HepG2 (cell line): Measurements from ENCODE around the gene PLA2G4C. TPM values are rescaled to one million over a fixed set of nuclear protein-coding genes. Genes with fewer than 3 reads are reported as not detected.
A peak's percentile ranks its signal among the peaks of the same experiment; 100 is the strongest.

Source experiments
- ATAC-seq: fragments of 200-7000 bp; cut with Tn5 transposase; 3 replicates; pipeline ENCODE4 v1.9.1; 2020; ENCODE audit warnings: mild to moderate bottlenecking, moderate library complexity
- BruUV-seq: library from RNA; stranded (reverse); fragments of 400-500 nt; replicated peaks from 2 replicates; lab custom pipeline; 2021; lab: Mats Ljungman, UMichigan
- CTCF ChIA-PET: fragments of 300-600 bp; formaldehyde crosslinking; extraction: SDS; loops from one replicate; lab custom pipeline; 2021; ENCODE audit warnings: low total read pairs, inconsistent platforms, low intra/inter-chr PET ratio; lab: Yijun Ruan, JAX
- POLR2A ChIA-PET: fragments of 350-600 bp; sonication (Branson Sonifier 250); formaldehyde crosslinking; loops from one replicate; lab custom pipeline; 2020; ENCODE audit warnings: antibody characterized with exemption, inconsistent platforms; lab: Yijun Ruan, JAX
- DNase-seq: peaks from one replicate; pipeline ENCODE4 v3.0.0-alpha.2; 2015; ENCODE audit warnings: low spot score
- FAIRE-seq: peaks from 3 replicates; lab custom pipeline; 2011; peaks lifted over from hg19 to GRCh38; lab: Jason Lieb, UNC
- H2AFZ ChIP-seq: one replicate; pipeline ENCODE4 v1.6.1; 2011; ENCODE audit warnings: low read length, inconsistent platforms
- H3K27ac ChIP-seq: fragments of 300-600 bp; 3 replicates; pipeline ENCODE4 v1.8.0; 2011; ENCODE audit warnings: mixed run types, mild to moderate bottlenecking, mixed read lengths, low read length, inconsistent platforms; ENCODE audit not compliant: insufficient read depth; ENCODE audit errors: extremely low read length
- H3K27me3 ChIP-seq, 2 experiments: fragments of 200-600 bp in 1 of 2; 2 replicates in 1 of 2; 3 replicates in 1 of 2; pipeline versions ENCODE4 v1.6.0 to v1.8.0; 2011; ENCODE audit warnings: low read length in 2 of 2, mild to moderate bottlenecking in 2 of 2, moderate library complexity in 2 of 2, inconsistent platforms in 1 of 2; ENCODE audit not compliant: insufficient read depth in 2 of 2, control insufficient read depth in 1 of 2
- H3K36me3 ChIP-seq, 2 experiments: fragments of 200-600 bp in 1 of 2; replicated peaks in 1 of 2; 2 replicates in 1 of 2; 3 replicates in 1 of 2; pipeline versions ENCODE4 v1.5.1 to v1.8.0; 2011; ENCODE audit warnings: low read length in 2 of 2, inconsistent platforms in 1 of 2; ENCODE audit not compliant: insufficient read depth in 2 of 2, control insufficient read depth in 1 of 2
- H3K4me1 ChIP-seq: 2 replicates; pipeline ENCODE4 v1.5.1; 2012; ENCODE audit warnings: low read length, inconsistent platforms; ENCODE audit not compliant: insufficient read depth
- H3K4me2 ChIP-seq: 2 replicates; pipeline ENCODE4 v1.6.0; 2011; ENCODE audit warnings: low read depth, low read length, inconsistent platforms
- H3K4me3 ChIP-seq, 3 experiments: fragments of 200-600 bp in 1 of 3; sonication (generic), shearing (Covaris generic) in 1 of 3; replicated peaks in 1 of 3; 2 replicates each; pipeline ENCODE4 v1.5.1; 2011 to 2016; ENCODE audit warnings: low read length in 3 of 3, inconsistent platforms in 2 of 3, low read depth in 2 of 3, mild to moderate bottlenecking in 2 of 3, control low read depth in 1 of 3, mixed read lengths in 1 of 3; ENCODE audit not compliant: insufficient read depth in 1 of 3
- H3K79me2 ChIP-seq: one replicate; pipeline ENCODE4 v1.6.1; 2011; ENCODE audit warnings: low read length, inconsistent platforms; ENCODE audit not compliant: insufficient read depth
- H3K9ac ChIP-seq: 2 replicates; pipeline ENCODE4 v1.6.0; 2011; ENCODE audit warnings: mild to moderate bottlenecking, low read depth, low read length, inconsistent platforms; ENCODE audit not compliant: insufficient read depth
- H3K9me3 ChIP-seq: 2 replicates; pipeline ENCODE4 v1.5.1; 2012; ENCODE audit warnings: mild to moderate bottlenecking, low read length
- H4K20me1 ChIP-seq: 2 replicates; pipeline ENCODE4 v1.6.0; 2011; ENCODE audit warnings: inconsistent platforms, mild to moderate bottlenecking, low read length, moderate library complexity; ENCODE audit not compliant: insufficient read depth
- ATF7 ChIP-seq, 2 experiments: fragments of 450-650 bp in 1 of 2; sonication (generic) in 1 of 2; formaldehyde crosslinking in 1 of 2; IDR thresholded peaks; 2 replicates each; pipeline versions ENCODE4 v1.4.0 to v1.6.1; 2016 to 2020; ENCODE audit warnings: antibody characterized with exemption in 1 of 2, mild to moderate bottlenecking in 1 of 2, missing genetic modification reagents in 1 of 2
- ATF7-NPFF ChIP-seq: sonication (generic); formaldehyde crosslinking; IDR thresholded peaks from 2 replicates; pipeline ENCODE4 v1.8.1; 2023; ENCODE audit warnings: mild to moderate bottlenecking, low read depth, missing genetic modification reagents, moderate library complexity
- PPARG ChIP-seq: conservative IDR thresholded peaks from 2 replicates; pipeline ENCODE4 v1.6.1; 2016; ENCODE audit warnings: missing biosample characterization, missing genetic modification reagents
- ZMYM3 ChIP-seq: sonication (generic); formaldehyde crosslinking; IDR thresholded peaks from 2 replicates; pipeline ENCODE4 v1.5.1; 2020; ENCODE audit warnings: mild to moderate bottlenecking, missing genetic modification reagents
- ZNF773 ChIP-seq: sonication (generic); formaldehyde crosslinking; IDR thresholded peaks from 2 replicates; pipeline ENCODE4 v1.4.0; 2020; ENCODE audit warnings: missing genetic modification reagents, borderline replicate concordance
- ZSCAN5A ChIP-seq: sonication (generic); formaldehyde crosslinking; IDR thresholded peaks from 2 replicates; pipeline ENCODE4 v1.8.0; 2022; ENCODE audit warnings: mild to moderate bottlenecking, missing genetic modification reagents, borderline replicate concordance
- WGBS: methylation state at CpG from one replicate; pipeline ENCODE4 v1.1.6; 2017; ENCODE audit warnings: low lambda C conversion rate; 5-methylcytosine and 5-hydroxymethylcytosine counted together
- in situ Hi-C: cut with HindIII; loops from 2 replicates; pipeline ENCODE4 v1.10.0; 2017; ENCODE audit warnings: low pct_unique_long_range_greater_than_20kb; ENCODE audit not compliant: extremely low pct_ligation_motif_present
- intact Hi-C: fragments of 100-400 bp; cut with micrococcal nuclease; formaldehyde crosslinking; loops from one replicate; pipeline ENCODE4 v1.10.0; 2022; ENCODE audit not compliant: unreplicated experiment
- polyA plus RNA-seq, 8 experiments: library from polyadenylated mRNA; depleted of rRNA in 3 of 8; stranded (reverse) in 7 of 8; unstranded in 1 of 8; fragments of >200 nt; fragmentation: Illumina TruSeq in 4 of 8; extraction: Trizol in 4 of 8; gene quantifications; 2 replicates each; pipeline versions ENCODE4 v1.2.1 to v1.2.3, GENCODE V29; 2011 to 2016; ENCODE audit warnings: low read depth in 4 of 8, missing spikeins in 1 of 8, mixed read lengths in 1 of 8; ENCODE audit not compliant: insufficient read depth in 1 of 8
- total RNA-seq, 5 experiments: library from RNA; depleted of rRNA; stranded (reverse); fragments of >200 nt; fragmentation: Illumina TruSeq; extraction: Trizol; gene quantifications; 2 replicates each; pipeline ENCODE4 v1.2.3, GENCODE V29; 2016; ENCODE audit warnings: low read depth in 1 of 5
- TF ChIP-seq, protein P1 (sequence below): sonication (generic); formaldehyde crosslinking; IDR thresholded peaks from 2 replicates; pipeline ENCODE4 v1.4.0; 2020; ENCODE audit warnings: mild to moderate bottlenecking, missing genetic modification reagents, borderline replicate concordance
- TF ChIP-seq, protein P2 (sequence below): sonication (generic); formaldehyde crosslinking; IDR thresholded peaks from 2 replicates; pipeline ENCODE4 v1.5.1; 2020; ENCODE audit warnings: mild to moderate bottlenecking, missing genetic modification reagents, moderate library complexity

The PLA2G4C gene
- total and polyA plus RNA-seq, 2 of the 13 experiments (the other 11 are each of a cell fraction or from before 2014, with no cell fraction given), result 1.6 to 1.7 TPM

DNA sequence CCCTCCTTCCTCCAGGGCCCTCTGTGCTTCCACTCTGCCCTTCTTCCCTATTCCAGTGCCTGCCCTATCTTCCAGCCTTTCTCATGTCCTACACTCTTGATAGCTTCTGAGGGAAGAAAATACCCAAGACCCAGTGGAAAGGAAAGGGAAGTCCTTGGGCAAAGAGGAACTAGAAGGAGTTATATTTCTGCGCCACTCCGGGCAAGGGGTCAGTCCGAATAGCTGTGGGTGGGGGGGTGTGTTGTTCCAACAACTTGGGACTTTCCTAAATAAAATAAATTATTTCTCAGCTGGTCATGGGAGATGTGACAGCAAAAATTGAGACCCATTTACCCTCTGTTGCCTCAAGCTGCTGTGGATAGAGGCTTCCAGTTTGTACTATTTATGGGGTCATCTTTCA lies 89.9 kb downstream of the PLA2G4C start (continued):
- TF ChIP-seq, protein P1, sequence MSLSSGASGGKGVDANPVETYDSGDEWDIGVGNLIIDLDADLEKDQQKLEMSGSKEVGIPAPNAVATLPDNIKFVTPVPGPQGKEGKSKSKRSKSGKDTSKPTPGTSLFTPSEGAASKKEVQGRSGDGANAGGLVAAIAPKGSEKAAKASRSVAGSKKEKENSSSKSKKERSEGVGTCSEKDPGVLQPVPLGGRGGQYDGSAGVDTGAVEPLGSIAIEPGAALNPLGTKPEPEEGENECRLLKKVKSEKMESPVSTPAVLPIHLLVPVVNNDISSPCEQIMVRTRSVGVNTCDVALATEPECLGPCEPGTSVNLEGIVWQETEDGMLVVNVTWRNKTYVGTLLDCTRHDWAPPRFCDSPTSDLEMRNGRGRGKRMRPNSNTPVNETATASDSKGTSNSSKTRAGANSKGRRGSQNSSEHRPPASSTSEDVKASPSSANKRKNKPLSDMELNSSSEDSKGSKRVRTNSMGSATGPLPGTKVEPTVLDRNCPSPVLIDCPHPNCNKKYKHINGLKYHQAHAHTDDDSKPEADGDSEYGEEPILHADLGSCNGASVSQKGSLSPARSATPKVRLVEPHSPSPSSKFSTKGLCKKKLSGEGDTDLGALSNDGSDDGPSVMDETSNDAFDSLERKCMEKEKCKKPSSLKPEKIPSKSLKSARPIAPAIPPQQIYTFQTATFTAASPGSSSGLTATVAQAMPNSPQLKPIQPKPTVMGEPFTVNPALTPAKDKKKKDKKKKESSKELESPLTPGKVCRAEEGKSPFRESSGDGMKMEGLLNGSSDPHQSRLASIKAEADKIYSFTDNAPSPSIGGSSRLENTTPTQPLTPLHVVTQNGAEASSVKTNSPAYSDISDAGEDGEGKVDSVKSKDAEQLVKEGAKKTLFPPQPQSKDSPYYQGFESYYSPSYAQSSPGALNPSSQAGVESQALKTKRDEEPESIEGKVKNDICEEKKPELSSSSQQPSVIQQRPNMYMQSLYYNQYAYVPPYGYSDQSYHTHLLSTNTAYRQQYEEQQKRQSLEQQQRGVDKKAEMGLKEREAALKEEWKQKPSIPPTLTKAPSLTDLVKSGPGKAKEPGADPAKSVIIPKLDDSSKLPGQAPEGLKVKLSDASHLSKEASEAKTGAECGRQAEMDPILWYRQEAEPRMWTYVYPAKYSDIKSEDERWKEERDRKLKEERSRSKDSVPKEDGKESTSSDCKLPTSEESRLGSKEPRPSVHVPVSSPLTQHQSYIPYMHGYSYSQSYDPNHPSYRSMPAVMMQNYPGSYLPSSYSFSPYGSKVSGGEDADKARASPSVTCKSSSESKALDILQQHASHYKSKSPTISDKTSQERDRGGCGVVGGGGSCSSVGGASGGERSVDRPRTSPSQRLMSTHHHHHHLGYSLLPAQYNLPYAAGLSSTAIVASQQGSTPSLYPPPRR (CRISPR knock-in tag), result no peak

- BruUV-seq, result no TSS peak
- H3K27me3 ChIP-seq, result peaks cover 1 to 10% of the 10 kb centered on the region in 2 experiments; a peak in 2 of 5 replicates
- no peaks in the 10 kb centered on the region for H4K20me1 ChIP-seq
- H3K4me3 ChIP-seq, result no peak overlapping the region
- CTCF ChIA-PET, result no interaction called here
- 38% methylated on average over 11 of the region's 11 CpGs for WGBS
- H3K4me2 ChIP-seq, result no peak overlapping the region
- H3K9ac ChIP-seq, result no peak overlapping the region
- no peaks in the 10 kb centered on the region for H3K79me2 ChIP-seq
- no peak overlapping the region for H3K27ac ChIP-seq
- no peak overlapping the region for H2AFZ ChIP-seq
- intact Hi-C loops (no loop called here), in situ Hi-C loops (no loop called here)
- H3K9me3 ChIP-seq, result no peaks in the 10 kb centered on the region
- FAIRE-seq (no peak), DNase-seq (no peak), ATAC-seq (no peak)
- POLR2A ChIA-PET, result no interaction called here
- H3K36me3 ChIP-seq, result no peaks in the 10 kb centered on the region
- no peaks in the 10 kb centered on the region for H3K4me1 ChIP-seq
- TF ChIP-seq ATF7-NPFF (CRISPR knock-in tag), result no peak
- TF ChIP-seq, protein P2, sequence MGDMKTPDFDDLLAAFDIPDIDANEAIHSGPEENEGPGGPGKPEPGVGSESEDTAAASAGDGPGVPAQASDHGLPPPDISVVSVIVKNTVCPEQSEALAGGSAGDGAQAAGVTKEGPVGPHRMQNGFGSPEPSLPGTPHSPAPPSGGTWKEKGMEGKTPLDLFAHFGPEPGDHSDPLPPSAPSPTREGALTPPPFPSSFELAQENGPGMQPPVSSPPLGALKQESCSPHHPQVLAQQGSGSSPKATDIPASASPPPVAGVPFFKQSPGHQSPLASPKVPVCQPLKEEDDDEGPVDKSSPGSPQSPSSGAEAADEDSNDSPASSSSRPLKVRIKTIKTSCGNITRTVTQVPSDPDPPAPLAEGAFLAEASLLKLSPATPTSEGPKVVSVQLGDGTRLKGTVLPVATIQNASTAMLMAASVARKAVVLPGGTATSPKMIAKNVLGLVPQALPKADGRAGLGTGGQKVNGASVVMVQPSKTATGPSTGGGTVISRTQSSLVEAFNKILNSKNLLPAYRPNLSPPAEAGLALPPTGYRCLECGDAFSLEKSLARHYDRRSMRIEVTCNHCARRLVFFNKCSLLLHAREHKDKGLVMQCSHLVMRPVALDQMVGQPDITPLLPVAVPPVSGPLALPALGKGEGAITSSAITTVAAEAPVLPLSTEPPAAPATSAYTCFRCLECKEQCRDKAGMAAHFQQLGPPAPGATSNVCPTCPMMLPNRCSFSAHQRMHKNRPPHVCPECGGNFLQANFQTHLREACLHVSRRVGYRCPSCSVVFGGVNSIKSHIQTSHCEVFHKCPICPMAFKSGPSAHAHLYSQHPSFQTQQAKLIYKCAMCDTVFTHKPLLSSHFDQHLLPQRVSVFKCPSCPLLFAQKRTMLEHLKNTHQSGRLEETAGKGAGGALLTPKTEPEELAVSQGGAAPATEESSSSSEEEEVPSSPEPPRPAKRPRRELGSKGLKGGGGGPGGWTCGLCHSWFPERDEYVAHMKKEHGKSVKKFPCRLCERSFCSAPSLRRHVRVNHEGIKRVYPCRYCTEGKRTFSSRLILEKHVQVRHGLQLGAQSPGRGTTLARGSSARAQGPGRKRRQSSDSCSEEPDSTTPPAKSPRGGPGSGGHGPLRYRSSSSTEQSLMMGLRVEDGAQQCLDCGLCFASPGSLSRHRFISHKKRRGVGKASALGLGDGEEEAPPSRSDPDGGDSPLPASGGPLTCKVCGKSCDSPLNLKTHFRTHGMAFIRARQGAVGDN (CRISPR knock-in tag), result no peak
- TF ChIP-seq PPARG, result no peak
- no peak for TF ChIP-seq ZSCAN5A (CRISPR knock-in tag)
- no peak for TF ChIP-seq ZMYM3 (CRISPR knock-in tag)
- TF ChIP-seq ZNF773, result no peak
- peak; percentile 93 for TF ChIP-seq ATF7 (IDR thresholded peaks at IDR 0.05)
- no peak for TF ChIP-seq ATF7 (CRISPR knock-in tag; IDR thresholded peaks at IDR 0.05)
Measured at GRCh38 chr19:48010932-48011758, 99.5 kb downstream of the PLA2G4C start.
